Measurements from ENCODE around the gene DNAJB8. TPM values are rescaled to one million over a fixed set of nuclear protein-coding genes. Genes with fewer than 3 reads are reported as not detected.

The DNAJB8 gene
- total RNA-seq, 1 experiment from 2014 or later: not detected

- Histone ChIP-seq H2BK15ac (ENCODE audit: low read depth, low read length) (no peak overlapping the region), H2AFZ (ENCODE audit: low read length) (no peak overlapping the region), H2BK12ac (ENCODE audit: insufficient read length, low read depth, low read length) (no peak overlapping the region), H3K27me3 (ENCODE audit: insufficient read depth, low read length) (peaks cover 12% of the 10 kb centered on the region; the same call in 1 of the 2 replicates), H3K4me1 (ENCODE audit: insufficient read depth, low read length) (peaks cover 2% of the 10 kb centered on the region; the same call in 1 of the 2 replicates), H2AK5ac (ENCODE audit: insufficient read length, low read length) (no peak overlapping the region), H4K8ac (replicated peaks; ENCODE audit: insufficient read length, low read depth, low read length) (no peak overlapping the region), H3K79me1 (ENCODE audit: insufficient read depth, low read depth, low read length, poor library complexity, severe bottlenecking) (no peaks in the 10 kb centered on the region), H3K4me2 (ENCODE audit: insufficient read depth, insufficient read length, low read length) (no peak overlapping the region), H3K56ac (ENCODE audit: insufficient read length, low read depth, low read length) (no peak overlapping the region), H3K79me2 (ENCODE audit: insufficient read depth, low read length) (no peaks in the 10 kb centered on the region), H3K9me3 (ENCODE audit: control insufficient read depth, low read depth, low read length) (no peaks in the 10 kb centered on the region), H3K4ac (ENCODE audit: low read depth, low read length) (no peak overlapping the region), H2BK20ac (ENCODE audit: low read depth, low read length, poor library complexity, severe bottlenecking) (no peak overlapping the region), H4K20me1 (ENCODE audit: control insufficient read depth, insufficient read depth, insufficient read length) (no peaks in the 10 kb centered on the region), H3K27ac (ENCODE audit: insufficient read length, low read depth, low read length) (no peak overlapping the region), H3K14ac (ENCODE audit: insufficient read depth, low read length) (no peak overlapping the region), H3K18ac (ENCODE audit: insufficient read length, low read depth, low read length) (no peak overlapping the region), H3K9ac (ENCODE audit: extremely low read depth, insufficient read length, low read length) (no peak overlapping the region), H2BK120ac (ENCODE audit: low read depth, low read length, poor library complexity, severe bottlenecking) (no peak overlapping the region), H3K23ac (ENCODE audit: insufficient read length, low read depth, low read length) (no peak overlapping the region), H2BK5ac (ENCODE audit: insufficient read length, low read length) (no peak overlapping the region), H3T11ph (ENCODE audit: low read length) (no peak overlapping the region), H4K91ac (ENCODE audit: insufficient read length, low read depth, low read length) (no peak overlapping the region), H3K23me2 (ENCODE audit: insufficient read length, low read depth, low read length, poor library complexity, severe bottlenecking) (peaks cover 7% of the 10 kb centered on the region), H4K5ac (ENCODE audit: insufficient read length, low read depth, low read length) (no peak overlapping the region)
- Mint-ChIP-seq H3K4me1 (peaks cover 48 to 58% of the 10 kb centered on the region in 2 experiments), H3K36me3 (ENCODE audit: insufficient read depth in 1 of 3, low read depth in 3 of 3) (no peaks in the 10 kb centered on the region; a peak in 2 of 7 replicates), H3K9me3 (no peaks in the 10 kb centered on the region; a peak in 1 of 5 replicates), H3K27ac (no peak overlapping the region), H3K27me3 (ENCODE audit: low read depth) (peaks cover 76% of the 10 kb centered on the region), H3K4me3 (no peak overlapping the region)
- no peak for TF ChIP-seq CTCF (conservative IDR thresholded peaks at IDR 0.05)
- no CpG with 5 or more reads among the region's 2 CpGs for WGBS (ENCODE audit: extremely low coverage, insufficient read length, low lambda C conversion rate)
- no peak for DNase-seq
Measured at GRCh38 chr3:128434524-128434923, 32.2 kb downstream of the DNAJB8 start.

Data from H9 (cell line).